HepG2 (cell line): ENCODE data around the gene AUH. TPM values are rescaled to one million over a fixed set of nuclear protein-coding genes. Genes with fewer than 3 reads are reported as not detected.

Source experiments
- DNMT1 ChIP-seq: sonication (generic); formaldehyde crosslinking; IDR thresholded peaks from 2 replicates; pipeline ENCODE4 v1.5.1; 2020; ENCODE audit warnings: mild to moderate bottlenecking, missing genetic modification reagents
- ELF3 ChIP-seq: IDR thresholded peaks from 2 replicates; pipeline ENCODE4 v1.6.1; 2016; ENCODE audit warnings: missing genetic modification reagents, missing compliant biosample characterization
- ETV5 ChIP-seq: IDR thresholded peaks from 2 replicates; pipeline ENCODE4 v1.6.1; 2018; ENCODE audit warnings: missing biosample characterization, missing genetic modification reagents, inconsistent platforms, borderline replicate concordance
- FOXK2 ChIP-seq: fragments of 450-650 bp; IDR thresholded peaks from 2 replicates; pipeline ENCODE4 v1.6.1; 2016
- FOXP4 ChIP-seq: sonication (generic); formaldehyde crosslinking; IDR thresholded peaks from 2 replicates; pipeline ENCODE4 v1.4.0; 2020; ENCODE audit warnings: missing genetic modification reagents
- GATAD1 ChIP-seq: IDR thresholded peaks from 2 replicates; pipeline ENCODE4 v1.6.1; 2016; ENCODE audit warnings: missing genetic modification reagents, missing compliant biosample characterization
- HMGXB3 ChIP-seq: sonication (generic); formaldehyde crosslinking; IDR thresholded peaks from 2 replicates; pipeline ENCODE4 v1.4.0; 2020; ENCODE audit warnings: missing genetic modification reagents, borderline replicate concordance
- KDM6A ChIP-seq: IDR thresholded peaks from 2 replicates; pipeline ENCODE4 v1.6.1; 2016; ENCODE audit warnings: low read depth
- LCORL ChIP-seq, 2 experiments: fragments of 450-650 bp in 1 of 2; sonication (generic) in 1 of 2; formaldehyde crosslinking in 1 of 2; IDR thresholded peaks; 2 replicates each; pipeline versions ENCODE4 v1.5.0 to v1.6.1; 2017 to 2020; ENCODE audit warnings: antibody characterized with exemption in 1 of 2, missing genetic modification reagents in 1 of 2
- NR2F1 ChIP-seq, 2 experiments: fragments of 450-650 bp in 1 of 2; formaldehyde crosslinking in 1 of 2; IDR thresholded peaks; 2 replicates each; pipeline versions ENCODE4 v1.5.0 to v1.6.1; 2016 to 2020; ENCODE audit warnings: mild to moderate bottlenecking in 1 of 2, missing compliant biosample characterization in 1 of 2, missing genetic modification reagents in 1 of 2, moderate library complexity in 1 of 2
- PITX1 ChIP-seq: sonication (generic); formaldehyde crosslinking; IDR thresholded peaks from 2 replicates; pipeline ENCODE4 v1.5.1; 2020; ENCODE audit warnings: mild to moderate bottlenecking, missing genetic modification reagents
- RFX5 ChIP-seq: IDR thresholded peaks from 2 replicates; pipeline ENCODE4 v1.6.1; 2011; ENCODE audit warnings: low read depth, low read length, improper control_type of control experiment
- SIX4 ChIP-seq: sonication (generic); formaldehyde crosslinking; IDR thresholded peaks from 2 replicates; pipeline ENCODE4 v1.4.0; 2020; ENCODE audit warnings: missing genetic modification reagents
- TFAP4 ChIP-seq: sonication (generic); IDR thresholded peaks from 2 replicates; pipeline ENCODE4 v1.6.1; 2016; ENCODE audit warnings: low read depth, borderline replicate concordance
- ZBTB7B ChIP-seq: sonication (generic); formaldehyde crosslinking; IDR thresholded peaks from 2 replicates; pipeline ENCODE4 v1.4.0; 2020; ENCODE audit warnings: missing genetic modification reagents
- ZNF616 ChIP-seq: sonication (generic); formaldehyde crosslinking; IDR thresholded peaks from 2 replicates; pipeline ENCODE4 v1.5.0; 2020; ENCODE audit warnings: low read depth, mild to moderate bottlenecking, missing genetic modification reagents
- ZNF724P ChIP-seq: sonication (generic); formaldehyde crosslinking; IDR thresholded peaks from 2 replicates; pipeline ENCODE4 v1.8.0; 2022; ENCODE audit warnings: missing genetic modification reagents, borderline replicate concordance
- polyA plus RNA-seq, 8 experiments: library from polyadenylated mRNA; depleted of rRNA in 3 of 8; stranded (reverse) in 7 of 8; unstranded in 1 of 8; fragments of >200 nt; fragmentation: Illumina TruSeq in 4 of 8; extraction: Trizol in 4 of 8; gene quantifications; 2 replicates each; pipeline versions ENCODE4 v1.2.1 to v1.2.3, GENCODE V29; 2011 to 2016; ENCODE audit warnings: low read depth in 4 of 8, missing spikeins in 1 of 8, mixed read lengths in 1 of 8; ENCODE audit not compliant: insufficient read depth in 1 of 8
- total RNA-seq, 5 experiments: library from RNA; depleted of rRNA; stranded (reverse); fragments of >200 nt; fragmentation: Illumina TruSeq; extraction: Trizol; gene quantifications; 2 replicates each; pipeline ENCODE4 v1.2.3, GENCODE V29; 2016; ENCODE audit warnings: low read depth in 1 of 5
- TF ChIP-seq, protein P1 (sequence below): sonication (generic); formaldehyde crosslinking; IDR thresholded peaks from 2 replicates; pipeline ENCODE4 v1.8.1; 2023; ENCODE audit warnings: mild to moderate bottlenecking, moderate library complexity, missing genetic modification reagents
- TF ChIP-seq, protein P2 (sequence below): sonication (generic); formaldehyde crosslinking; IDR thresholded peaks from 2 replicates; pipeline ENCODE4 v1.5.0; 2020; ENCODE audit warnings: missing genetic modification reagents

The AUH gene
- total and polyA plus RNA-seq, 2 of the 13 experiments (the other 11 are each of a cell fraction or from before 2014, with no cell fraction given), result 25.8 to 31.9 TPM

DNA sequence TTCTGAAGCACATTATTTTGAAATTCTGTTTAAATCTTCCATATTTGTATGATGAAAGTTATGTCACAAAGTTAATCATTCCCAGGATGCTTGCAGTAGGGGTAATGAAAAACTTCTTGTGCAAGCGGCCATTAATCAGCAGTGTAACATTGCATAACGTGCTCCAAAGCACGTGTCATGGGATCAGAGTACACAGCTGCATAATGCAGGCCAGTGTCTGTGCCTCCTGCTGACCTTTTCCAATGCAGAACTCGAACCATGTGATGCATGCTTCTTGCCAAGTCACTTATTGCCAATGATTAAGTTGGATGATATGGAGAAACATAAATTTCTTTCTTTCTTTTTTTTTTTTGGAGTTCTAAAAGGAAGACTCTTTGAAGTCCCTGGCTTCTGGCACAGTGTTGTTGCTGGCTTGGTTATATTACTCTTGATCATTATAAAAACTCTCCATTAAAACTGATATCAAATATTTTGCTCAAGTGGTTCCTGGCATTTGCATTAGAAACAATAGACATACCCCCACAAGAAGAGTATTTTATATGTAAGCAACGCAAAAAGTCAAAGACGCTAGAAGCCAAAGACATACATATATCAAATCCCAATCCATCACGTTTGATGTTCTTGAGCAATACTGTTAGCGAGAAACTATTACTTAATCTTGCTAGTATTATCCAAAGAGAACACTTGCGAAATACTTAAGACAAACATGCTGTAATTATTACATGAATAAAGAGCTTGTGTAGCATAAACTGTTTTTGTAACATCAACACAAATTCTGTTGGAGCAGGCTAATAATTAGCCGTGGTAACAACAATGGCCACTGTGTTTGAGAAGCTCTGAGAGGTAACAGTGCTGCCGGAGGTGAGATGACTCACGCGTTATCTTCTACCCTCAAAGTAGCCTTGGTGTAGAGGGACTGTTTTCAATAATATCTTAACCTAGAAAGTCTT is 164.2 kb downstream of the AUH start (continued):
- TF ChIP-seq, protein P1, sequence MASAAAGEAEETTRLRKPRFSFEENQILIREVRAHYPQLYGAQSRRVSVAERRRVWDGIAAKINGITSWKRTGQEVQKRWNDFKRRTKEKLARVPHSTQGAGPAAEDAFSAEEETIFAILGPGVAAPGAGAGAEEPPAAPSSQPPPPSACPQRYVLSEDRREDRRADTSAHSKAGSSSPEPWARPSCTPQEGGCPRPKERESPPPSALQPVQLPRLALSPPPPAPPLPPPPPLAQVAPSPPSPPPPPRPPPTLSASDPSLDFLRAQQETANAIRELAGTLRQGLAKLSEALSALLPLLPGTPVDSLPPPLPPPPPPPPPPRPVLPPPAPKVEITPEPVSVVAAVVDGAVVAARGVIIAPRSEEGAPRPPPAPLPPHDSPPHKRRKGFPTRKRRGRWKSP (CRISPR knock-in tag), result peak; percentile 63; the same call in 1 of the 2 replicates
- TF ChIP-seq FOXK2, result peak; percentile 90
- TF ChIP-seq RFX5, result peak; percentile 28; the same call in 1 of the 2 replicates
- peak; percentile 95 for TF ChIP-seq TFAP4
- TF ChIP-seq HMGXB3, result peak; percentile 86
- TF ChIP-seq ZBTB7B (CRISPR knock-in tag), result no peak
- peak; percentile 98 for TF ChIP-seq SIX4 (CRISPR knock-in tag)
- peak; percentile 98 for TF ChIP-seq FOXP4 (CRISPR knock-in tag)
- peak; percentile 62 for TF ChIP-seq GATAD1 (CRISPR knock-in tag)
- no peak for TF ChIP-seq ZNF616
- peak; percentile 97 for TF ChIP-seq ETV5 (CRISPR knock-in tag)
- TF ChIP-seq, protein P2, sequence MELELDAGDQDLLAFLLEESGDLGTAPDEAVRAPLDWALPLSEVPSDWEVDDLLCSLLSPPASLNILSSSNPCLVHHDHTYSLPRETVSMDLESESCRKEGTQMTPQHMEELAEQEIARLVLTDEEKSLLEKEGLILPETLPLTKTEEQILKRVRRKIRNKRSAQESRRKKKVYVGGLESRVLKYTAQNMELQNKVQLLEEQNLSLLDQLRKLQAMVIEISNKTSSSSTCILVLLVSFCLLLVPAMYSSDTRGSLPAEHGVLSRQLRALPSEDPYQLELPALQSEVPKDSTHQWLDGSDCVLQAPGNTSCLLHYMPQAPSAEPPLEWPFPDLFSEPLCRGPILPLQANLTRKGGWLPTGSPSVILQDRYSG (CRISPR knock-in tag), result 0 out of 2 replicates have a peak, but pooled peaks have one; percentile 29
- no peak for TF ChIP-seq DNMT1 (CRISPR knock-in tag)
- TF ChIP-seq ELF3 (CRISPR knock-in tag), result peak; percentile 95
- peak; percentile 93 for TF ChIP-seq ZNF724P (CRISPR knock-in tag)
- TF ChIP-seq PITX1, result peak; percentile 96
- TF ChIP-seq KDM6A (CRISPR knock-in tag), result peak; percentile 74
- peak; percentile 87 for TF ChIP-seq LCORL (IDR thresholded peaks at IDR 0.05)
- 0 out of 2 replicates have a peak, but pooled peaks have one; percentile 47 for TF ChIP-seq LCORL (CRISPR knock-in tag; IDR thresholded peaks at IDR 0.05)
- peak; percentile 90 to 95 for TF ChIP-seq NR2F1 (CRISPR knock-in tag; IDR thresholded peaks at IDR 0.05)
